Measurements from ENCODE around the gene ZCCHC8. TPM values are rescaled to one million over a fixed set of nuclear protein-coding genes. Genes with fewer than 3 reads are reported as not detected.
"Not testable (repeated sequence)": the region's sequence is repeated elsewhere in the genome, so short reads cannot be mapped to it uniquely, and the experiment has no call there.

Gene ZCCHC8
- polyA plus RNA-seq, 1 donor from 2014 or later: 38.3 TPM

DNA sequence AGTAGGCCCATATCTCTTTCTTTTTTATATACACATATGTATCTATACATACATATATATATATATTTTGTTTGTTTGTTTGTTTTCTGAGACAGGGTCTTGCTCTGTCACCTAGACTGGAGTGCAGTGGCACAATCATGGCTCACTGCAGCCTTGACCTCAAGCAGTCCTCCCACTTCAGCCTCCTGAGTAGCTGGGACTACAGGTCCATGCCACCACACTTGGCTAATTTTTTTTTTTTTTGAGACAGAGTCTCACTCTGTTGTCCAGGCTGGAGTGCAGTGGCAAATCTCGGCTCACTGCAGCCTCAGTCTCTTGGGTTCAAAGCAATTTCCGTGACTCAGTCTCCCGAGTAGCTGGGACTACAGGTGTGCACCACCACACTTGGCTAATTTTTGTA, 12.9 kb downstream of the ZCCHC8 start:
- H3K9ac ChIP-seq (ENCODE audit: low read length): not testable (repeated sequence)

DNA sequence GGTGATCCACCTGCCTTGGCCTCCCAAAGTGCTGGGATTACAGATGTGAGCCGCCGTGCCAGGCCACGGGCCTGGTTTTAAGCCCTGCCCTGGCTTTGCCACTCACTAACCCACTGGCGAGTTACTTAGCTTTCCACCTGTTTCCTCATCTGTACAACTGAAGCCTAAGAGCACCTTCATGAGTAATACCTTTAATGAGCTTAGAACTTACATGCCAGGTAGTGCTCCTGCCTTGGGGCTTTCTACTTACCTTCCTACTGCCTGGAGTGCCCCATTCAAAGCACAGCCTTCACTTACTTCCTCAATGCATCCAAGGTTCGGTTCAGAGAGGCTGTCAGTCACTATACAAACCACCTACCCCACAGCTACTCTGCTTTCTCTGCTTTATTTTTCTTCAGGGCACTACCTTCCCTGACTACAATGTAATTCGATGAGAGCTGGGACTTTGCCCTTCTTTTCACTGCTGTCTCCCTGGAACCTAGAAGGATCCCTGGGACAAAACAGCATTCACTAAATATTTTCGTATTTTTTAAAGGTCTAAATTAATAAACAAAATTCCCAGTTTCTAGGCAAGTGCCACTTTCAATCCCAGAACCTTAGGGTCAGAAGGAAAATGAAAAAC, 13.8 kb downstream of the ZCCHC8 start:
- Histone ChIP-seq H3K9ac (ENCODE audit: low read length) (no peak overlapping the region), H2AFZ (ENCODE audit: low read depth, low read length) (no peak overlapping the region), H3K9me2 (ENCODE audit: insufficient read depth, low read length) (no peaks in the 10 kb centered on the region), H3K9me3 (ENCODE audit: low read length) (no peaks in the 10 kb centered on the region), H3K36me3 (ENCODE audit: insufficient read depth, low read length) (peaks cover 4% of the 10 kb centered on the region), H4K20me1 (ENCODE audit: insufficient read depth) (no peaks in the 10 kb centered on the region), H3K27me3 (ENCODE audit: insufficient read depth, low read depth, low read length) (no peaks in the 10 kb centered on the region), H3K79me2 (replicated peaks; ENCODE audit: insufficient read depth, low read length) (peaks cover 2% of the 10 kb centered on the region), H3K4me2 (ENCODE audit: low read length) (no peak overlapping the region), H3K4me3 (ENCODE audit: low read length) (no peak overlapping the region), H3K27ac (ENCODE audit: low read length) (no peak overlapping the region), H3F3A (ENCODE audit: insufficient read depth, low read length, poor library complexity, severe bottlenecking) (no peaks in the 10 kb centered on the region)
- TF ChIP-seq, protein P1, sequence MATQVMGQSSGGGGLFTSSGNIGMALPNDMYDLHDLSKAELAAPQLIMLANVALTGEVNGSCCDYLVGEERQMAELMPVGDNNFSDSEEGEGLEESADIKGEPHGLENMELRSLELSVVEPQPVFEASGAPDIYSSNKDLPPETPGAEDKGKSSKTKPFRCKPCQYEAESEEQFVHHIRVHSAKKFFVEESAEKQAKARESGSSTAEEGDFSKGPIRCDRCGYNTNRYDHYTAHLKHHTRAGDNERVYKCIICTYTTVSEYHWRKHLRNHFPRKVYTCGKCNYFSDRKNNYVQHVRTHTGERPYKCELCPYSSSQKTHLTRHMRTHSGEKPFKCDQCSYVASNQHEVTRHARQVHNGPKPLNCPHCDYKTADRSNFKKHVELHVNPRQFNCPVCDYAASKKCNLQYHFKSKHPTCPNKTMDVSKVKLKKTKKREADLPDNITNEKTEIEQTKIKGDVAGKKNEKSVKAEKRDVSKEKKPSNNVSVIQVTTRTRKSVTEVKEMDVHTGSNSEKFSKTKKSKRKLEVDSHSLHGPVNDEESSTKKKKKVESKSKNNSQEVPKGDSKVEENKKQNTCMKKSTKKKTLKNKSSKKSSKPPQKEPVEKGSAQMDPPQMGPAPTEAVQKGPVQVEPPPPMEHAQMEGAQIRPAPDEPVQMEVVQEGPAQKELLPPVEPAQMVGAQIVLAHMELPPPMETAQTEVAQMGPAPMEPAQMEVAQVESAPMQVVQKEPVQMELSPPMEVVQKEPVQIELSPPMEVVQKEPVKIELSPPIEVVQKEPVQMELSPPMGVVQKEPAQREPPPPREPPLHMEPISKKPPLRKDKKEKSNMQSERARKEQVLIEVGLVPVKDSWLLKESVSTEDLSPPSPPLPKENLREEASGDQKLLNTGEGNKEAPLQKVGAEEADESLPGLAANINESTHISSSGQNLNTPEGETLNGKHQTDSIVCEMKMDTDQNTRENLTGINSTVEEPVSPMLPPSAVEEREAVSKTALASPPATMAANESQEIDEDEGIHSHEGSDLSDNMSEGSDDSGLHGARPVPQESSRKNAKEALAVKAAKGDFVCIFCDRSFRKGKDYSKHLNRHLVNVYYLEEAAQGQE (IDR thresholded peaks at IDR 0.05; ENCODE audit: borderline replicate concordance): no peak
- TF ChIP-seq, protein P2, sequence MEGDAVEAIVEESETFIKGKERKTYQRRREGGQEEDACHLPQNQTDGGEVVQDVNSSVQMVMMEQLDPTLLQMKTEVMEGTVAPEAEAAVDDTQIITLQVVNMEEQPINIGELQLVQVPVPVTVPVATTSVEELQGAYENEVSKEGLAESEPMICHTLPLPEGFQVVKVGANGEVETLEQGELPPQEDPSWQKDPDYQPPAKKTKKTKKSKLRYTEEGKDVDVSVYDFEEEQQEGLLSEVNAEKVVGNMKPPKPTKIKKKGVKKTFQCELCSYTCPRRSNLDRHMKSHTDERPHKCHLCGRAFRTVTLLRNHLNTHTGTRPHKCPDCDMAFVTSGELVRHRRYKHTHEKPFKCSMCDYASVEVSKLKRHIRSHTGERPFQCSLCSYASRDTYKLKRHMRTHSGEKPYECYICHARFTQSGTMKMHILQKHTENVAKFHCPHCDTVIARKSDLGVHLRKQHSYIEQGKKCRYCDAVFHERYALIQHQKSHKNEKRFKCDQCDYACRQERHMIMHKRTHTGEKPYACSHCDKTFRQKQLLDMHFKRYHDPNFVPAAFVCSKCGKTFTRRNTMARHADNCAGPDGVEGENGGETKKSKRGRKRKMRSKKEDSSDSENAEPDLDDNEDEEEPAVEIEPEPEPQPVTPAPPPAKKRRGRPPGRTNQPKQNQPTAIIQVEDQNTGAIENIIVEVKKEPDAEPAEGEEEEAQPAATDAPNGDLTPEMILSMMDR (IDR thresholded peaks at IDR 0.05; ENCODE audit: poor library complexity, severe bottlenecking): no peak
- TF ChIP-seq EP300 (conservative IDR thresholded peaks at IDR 0.05; ENCODE audit: poor library complexity, severe bottlenecking): no peak

More for the DNA sequence above, 12.9 kb downstream of the ZCCHC8 start:
- not testable (repeated sequence) for H3K9me3 ChIP-seq (ENCODE audit: low read length); H3K9me2 ChIP-seq (ENCODE audit: insufficient read depth, low read length); H2AFZ ChIP-seq (ENCODE audit: low read depth, low read length); H3K4me2 ChIP-seq (ENCODE audit: low read length); H3F3A ChIP-seq (ENCODE audit: insufficient read depth, low read length, poor library complexity, severe bottlenecking); H3K27ac ChIP-seq (ENCODE audit: low read length); H3K4me3 ChIP-seq (ENCODE audit: low read length); H4K20me1 ChIP-seq (ENCODE audit: insufficient read depth); H3K27me3 ChIP-seq (ENCODE audit: insufficient read depth, low read depth, low read length); H3K36me3 ChIP-seq (ENCODE audit: insufficient read depth, low read length); H3K79me2 ChIP-seq (replicated peaks; ENCODE audit: insufficient read depth, low read length)

DNA sequence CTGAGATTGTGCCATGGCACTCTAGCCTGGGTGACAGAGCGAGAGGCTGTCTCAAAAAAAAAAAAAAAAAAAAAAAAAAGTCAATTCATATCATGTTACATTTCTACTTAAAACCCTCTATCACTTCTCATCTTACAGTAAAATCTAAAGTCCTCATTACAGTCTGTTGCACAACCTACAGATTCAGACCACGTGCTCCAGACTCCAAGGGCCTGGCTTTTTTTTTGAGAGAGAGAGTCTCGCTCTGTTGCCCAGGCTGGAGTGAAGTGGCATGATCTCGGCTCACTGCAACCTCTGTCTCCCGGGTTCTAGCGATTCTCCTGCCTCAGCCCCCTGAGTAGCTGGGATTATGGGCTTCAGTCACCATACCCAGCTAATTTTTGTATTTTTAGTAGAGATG, 14.4 kb downstream of the ZCCHC8 start:
- H3K4me3 ChIP-seq (ENCODE audit: low read length); H4K20me1 ChIP-seq (ENCODE audit: insufficient read depth); H3K79me2 ChIP-seq (replicated peaks; ENCODE audit: insufficient read depth, low read length); H3K36me3 ChIP-seq (ENCODE audit: insufficient read depth, low read length); H3K4me2 ChIP-seq (ENCODE audit: low read length); H3K27ac ChIP-seq (ENCODE audit: low read length); H2AFZ ChIP-seq (ENCODE audit: low read depth, low read length); H3K9me3 ChIP-seq (ENCODE audit: low read length); H3K27me3 ChIP-seq (ENCODE audit: insufficient read depth, low read depth, low read length); H3K9me2 ChIP-seq (ENCODE audit: insufficient read depth, low read length); H3K9ac ChIP-seq (ENCODE audit: low read length); H3F3A ChIP-seq (ENCODE audit: insufficient read depth, low read length, poor library complexity, severe bottlenecking): not testable (repeated sequence)

DNA sequence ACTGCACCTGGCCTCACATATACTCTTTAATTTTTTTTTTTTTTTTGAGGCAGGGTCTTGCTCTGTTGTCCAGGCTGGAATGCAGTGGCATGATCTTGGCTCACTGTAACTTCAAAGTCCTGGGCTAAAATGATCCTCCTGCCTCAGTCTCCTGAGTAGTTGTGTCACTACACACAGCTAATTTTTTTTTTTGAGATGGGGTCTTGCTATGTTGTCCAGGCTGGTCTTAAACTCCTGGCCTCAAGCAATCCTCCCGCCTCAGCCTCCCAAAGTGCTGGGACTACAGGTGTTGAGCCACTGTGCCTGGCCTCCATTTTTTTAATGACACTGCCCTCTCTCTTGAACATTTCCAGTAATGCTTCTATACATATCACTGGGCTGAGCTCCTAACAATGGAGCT, 16.3 kb downstream of the ZCCHC8 start:
- H3K27me3 ChIP-seq (ENCODE audit: insufficient read depth, low read depth, low read length); H3K9ac ChIP-seq (ENCODE audit: low read length); H3K36me3 ChIP-seq (ENCODE audit: insufficient read depth, low read length); H4K20me1 ChIP-seq (ENCODE audit: insufficient read depth); H3K79me2 ChIP-seq (replicated peaks; ENCODE audit: insufficient read depth, low read length); H3K9me2 ChIP-seq (ENCODE audit: insufficient read depth, low read length); H2AFZ ChIP-seq (ENCODE audit: low read depth, low read length); H3K9me3 ChIP-seq (ENCODE audit: low read length); H3K27ac ChIP-seq (ENCODE audit: low read length); H3K4me2 ChIP-seq (ENCODE audit: low read length); H3K4me3 ChIP-seq (ENCODE audit: low read length); H3F3A ChIP-seq (ENCODE audit: insufficient read depth, low read length, poor library complexity, severe bottlenecking): not testable (repeated sequence)
